SH-SY5Y (cell line): ENCODE measurements around the gene PMEPA1.

Experiments
- GATA2 ChIP-seq: IDR thresholded peaks from 2 replicates; pipeline ENCODE4 v1.6.1; 2011; ENCODE audit warnings: mild to moderate bottlenecking, low read depth, low read length
- GATA3 ChIP-seq: IDR thresholded peaks from 2 replicates; pipeline ENCODE4 v1.6.1; 2011; ENCODE audit warnings: low read depth, mild to moderate bottlenecking, low read length, moderate library complexity

DNA sequence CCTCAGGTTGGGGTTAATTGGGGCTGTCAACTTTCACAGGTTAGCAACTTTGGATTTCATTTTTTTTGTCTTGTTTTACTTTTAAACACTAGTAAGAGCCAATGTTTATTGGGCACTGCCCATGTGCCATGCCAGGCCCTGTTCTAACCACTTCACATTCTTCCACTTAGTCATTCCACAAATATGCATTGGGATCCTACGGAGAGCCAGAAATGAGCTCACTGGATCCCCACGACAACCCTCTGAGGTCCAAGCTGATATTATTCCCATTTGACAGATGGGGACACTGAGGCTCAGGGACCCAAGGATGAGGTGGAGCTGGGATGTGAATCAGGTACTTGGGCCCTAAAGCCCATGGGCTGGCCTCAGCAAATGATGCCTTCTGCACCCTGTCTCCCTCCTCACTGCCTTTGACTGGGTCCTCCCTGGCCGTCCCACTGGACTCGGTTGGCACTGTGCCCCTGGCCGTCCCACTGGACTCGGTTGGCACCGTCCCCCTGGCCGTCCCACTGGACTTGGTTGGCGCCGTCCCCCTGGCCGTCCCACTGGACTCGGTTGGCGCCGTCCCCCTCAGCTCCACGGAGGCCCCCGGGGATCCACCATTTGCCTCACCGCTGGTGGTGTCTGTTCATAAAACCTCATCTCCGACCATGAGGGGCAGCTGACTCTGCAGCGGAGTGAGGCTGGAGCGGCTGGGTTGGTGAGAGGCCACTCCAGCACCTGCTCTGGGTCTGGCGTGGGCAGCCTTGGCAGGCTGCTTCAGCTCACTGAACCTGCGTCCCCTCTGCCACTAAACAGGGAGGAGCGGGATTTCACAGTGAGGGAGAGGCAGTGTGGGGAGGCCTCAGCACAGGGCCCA lies 4.8 kb upstream of the PMEPA1 start:
- TF ChIP-seq GATA2 (no peak), GATA3 (no peak)
